NCI-H748 (cell line): ENCODE measurements around the gene SLC22A7.
"Not testable (repeated sequence)": the region's sequence is repeated elsewhere in the genome, so short reads cannot be mapped to it uniquely, and the experiment has no call there.

Experiments used
- DNase-seq: peaks from one replicate; lab custom pipeline; 2025; ENCODE audit not compliant: unreplicated experiment; lab: John Stamatoyannopoulos, UW

Gene SLC22A7

GRCh38 chr6:43334466-43335095 lies 36.5 kb downstream of the SLC22A7 start:
- peak; percentile 42 for DNase-seq

DNA sequence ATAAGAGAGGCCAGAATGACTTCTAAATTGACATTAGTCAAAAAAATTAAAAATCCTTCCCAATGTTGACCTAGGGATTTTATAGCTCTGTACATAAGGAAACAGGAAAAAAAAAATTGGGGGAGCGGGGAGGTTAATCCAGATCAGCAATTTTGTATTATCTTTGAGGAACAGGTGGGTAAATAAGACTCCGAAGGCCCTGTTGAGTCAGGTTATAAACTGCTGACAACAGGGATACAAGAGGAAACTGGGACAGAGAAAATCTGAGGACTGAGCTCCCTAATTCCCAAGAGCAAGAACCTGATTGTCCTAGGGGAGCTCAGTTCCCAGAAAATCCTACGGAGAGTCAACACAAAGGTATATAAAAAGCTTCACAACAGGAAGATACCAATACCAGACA lies 37.4 kb downstream of the SLC22A7 start:
- DNase-seq, result peak; percentile 40

- no peak for DNase-seq
Observed at GRCh38 chr6:43336382-43336781, 38.3 kb downstream of the SLC22A7 start.

DNA sequence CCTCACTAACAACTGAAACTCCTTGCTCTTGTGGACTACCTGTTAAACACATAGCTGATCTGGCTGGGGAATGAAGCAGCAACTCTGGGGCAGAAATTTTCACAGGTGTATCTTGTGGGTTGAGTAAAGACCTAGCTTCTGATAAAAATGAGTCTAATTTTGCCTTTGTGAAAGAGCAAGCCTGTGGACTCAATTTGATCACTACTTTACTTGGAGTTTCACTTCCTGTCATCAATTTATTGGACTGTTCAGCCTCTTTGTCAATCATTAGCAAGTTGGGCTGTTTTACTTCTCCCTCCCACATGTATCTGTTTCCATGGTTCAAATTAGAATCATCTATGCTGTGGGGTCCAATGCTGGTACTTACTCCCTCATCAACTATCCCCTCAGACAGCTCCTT lies 40.2 kb downstream of the SLC22A7 start:
- no peak for DNase-seq

DNA sequence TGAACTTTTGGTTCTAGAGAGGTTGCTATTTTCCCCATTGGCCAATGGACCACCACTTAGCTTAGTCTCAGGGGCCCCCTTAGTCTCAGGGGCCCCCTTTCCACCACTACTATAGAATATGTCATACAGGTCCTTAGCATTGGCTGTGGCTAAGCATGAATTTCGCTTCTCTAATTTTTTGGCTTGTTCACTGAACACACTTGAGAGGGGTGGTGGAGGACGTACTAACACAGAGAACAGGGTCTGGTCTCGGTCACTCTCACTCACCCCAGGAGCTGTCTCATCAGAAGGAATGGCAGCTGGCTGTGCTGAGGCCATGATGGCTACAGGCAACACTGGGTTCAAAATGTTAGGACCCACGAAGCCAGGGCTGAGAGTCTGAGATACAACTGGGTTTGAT lies 41.1 kb downstream of the SLC22A7 start:
- DNase-seq, result no peak

DNA sequence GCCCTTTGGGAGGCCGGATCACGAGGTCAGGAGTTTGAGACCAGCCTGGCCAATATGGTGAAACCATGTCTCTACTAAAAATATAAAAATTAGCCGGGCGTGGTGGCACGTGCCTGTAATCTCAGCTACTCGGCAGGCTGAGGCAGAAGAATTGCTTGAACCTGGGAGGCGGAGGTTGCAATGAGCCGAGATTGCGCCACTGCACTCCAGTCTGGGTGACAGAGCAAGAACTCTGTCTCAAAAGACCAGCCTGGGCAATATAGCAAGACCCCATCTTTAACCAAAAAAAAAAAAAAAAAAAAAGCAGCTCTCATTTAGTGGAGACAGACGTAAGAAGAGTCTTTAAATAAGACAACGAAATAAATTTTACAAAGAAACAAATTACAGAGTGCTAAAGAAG lies 48.2 kb downstream of the SLC22A7 start:
- DNase-seq, result not testable (repeated sequence)

GRCh38 chr6:43347021-43347420 lies 49.0 kb downstream of the SLC22A7 start:
- DNase-seq, result no peak

DNA sequence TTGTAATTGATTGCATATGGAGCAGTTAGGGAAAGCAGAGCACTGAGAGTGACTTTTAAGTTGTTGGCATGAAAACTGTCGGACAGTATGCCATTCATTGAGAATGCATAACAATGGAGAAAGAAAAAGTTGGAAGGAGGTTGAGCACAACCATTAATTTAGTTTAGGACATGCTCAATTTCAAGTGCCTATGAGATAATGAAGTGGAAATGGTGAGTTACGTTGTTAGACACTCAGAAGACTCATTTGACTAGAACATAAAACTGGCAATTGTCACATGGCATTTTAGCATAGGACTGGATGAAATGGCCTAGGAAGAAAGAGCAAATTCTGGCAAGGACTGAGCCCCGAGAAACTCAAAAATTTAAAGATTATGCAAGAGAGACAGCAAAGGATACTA lies 49.4 kb downstream of the SLC22A7 start:
- no peak for DNase-seq

DNA sequence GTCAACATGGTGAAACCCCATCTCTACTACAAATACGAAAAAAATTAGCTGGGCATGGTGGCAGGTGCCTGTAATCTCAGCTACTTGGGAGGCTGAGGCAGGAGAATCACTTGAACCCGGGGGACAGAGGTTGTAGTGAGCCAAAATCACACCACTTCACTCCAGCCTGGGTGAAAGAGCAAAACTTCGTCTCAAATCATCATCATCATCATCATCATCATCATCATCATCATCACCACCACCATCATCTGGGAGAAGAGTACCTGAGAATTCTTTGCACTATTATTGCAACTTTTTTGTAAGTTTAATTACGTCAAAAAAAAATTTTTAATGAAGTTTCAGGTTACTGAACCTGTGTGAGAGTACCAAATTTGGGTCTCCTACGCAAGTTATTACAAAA lies 53.9 kb downstream of the SLC22A7 start:
- not testable (repeated sequence) for DNase-seq
